OCI-LY1 (cell line): Measurements from ENCODE around the gene LRP2BP.

ENCODE experiments used
- CTCF ChIP-seq: fragments of 200-600 bp; sonication (generic), shearing (Covaris generic); IDR thresholded peaks from 2 replicates; pipeline ENCODE4 v1.5.1; 2017; ENCODE audit warnings: mild to moderate bottlenecking, antibody characterized with exemption, low read length, moderate library complexity, mixed read lengths
- EZH2 ChIP-seq: fragments of 200-600 bp; sonication (generic), shearing (Covaris generic); IDR thresholded peaks from 2 replicates; pipeline ENCODE4 v1.8.0; 2017; ENCODE audit warnings: borderline replicate concordance, mixed run types, mild to moderate bottlenecking, antibody characterized with exemption, low read length, moderate library complexity, mixed read lengths

- TF ChIP-seq EZH2 (no peak), CTCF (no peak)
Observed at GRCh38 chr4:185318679-185319078, 77.0 kb downstream of the LRP2BP start.
